Measurements from ENCODE around the gene ANK2. TPM values are rescaled to one million over a fixed set of nuclear protein-coding genes. Genes with fewer than 3 reads are reported as not detected.

Gene ANK2
- total and polyA plus RNA-seq, 2 of the 13 experiments (the other 11 are each of a cell fraction or from before 2014, with no cell fraction given) = 2.7 to 15.1 TPM

GRCh38 chr4:113300471-113300928 is 251.0 kb downstream of the ANK2 start (continued):
- no peak for TF ChIP-seq AHDC1 (CRISPR knock-in tag; IDR thresholded peaks at IDR 0.05; ENCODE audit: borderline replicate concordance)
- TF ChIP-seq ZFP36L2 (CRISPR knock-in tag; IDR thresholded peaks at IDR 0.05) = no peak
- no peak for TF ChIP-seq TCF7 (IDR thresholded peaks at IDR 0.05; ENCODE audit: low read depth)
- no peak for TF ChIP-seq MNT (IDR thresholded peaks at IDR 0.05)
- TF ChIP-seq NCOA1 (CRISPR knock-in tag; IDR thresholded peaks at IDR 0.05) = no peak
- no peak for TF ChIP-seq ZNF557 (CRISPR knock-in tag; IDR thresholded peaks at IDR 0.05)
- no peak for TF ChIP-seq ATF3 (CRISPR knock-in tag; IDR thresholded peaks at IDR 0.05)
- TF ChIP-seq NR2C2 (CRISPR knock-in tag; IDR thresholded peaks at IDR 0.05; ENCODE audit: borderline replicate concordance) = no peak
- TF ChIP-seq ZNF230 (CRISPR knock-in tag; IDR thresholded peaks at IDR 0.05) = no peak
- no peak for TF ChIP-seq GLMP (CRISPR knock-in tag; IDR thresholded peaks at IDR 0.05; ENCODE audit: borderline replicate concordance)
- TF ChIP-seq EED (CRISPR knock-in tag; IDR thresholded peaks at IDR 0.05) = no peak
- no peak for TF ChIP-seq ZNF616 (CRISPR knock-in tag; IDR thresholded peaks at IDR 0.05; ENCODE audit: low read depth)
